IMR-90 (cell line): ENCODE data around the gene AZU1. TPM values are rescaled to one million over a fixed set of nuclear protein-coding genes. Genes with fewer than 3 reads are reported as not detected.

Experiments
- ATAC-seq: fragments of 200-7000 bp; cut with Tn5 transposase; 2 replicates; pipeline ENCODE4 v1.9.1; 2020; ENCODE audit warnings: low read depth, mild to moderate bottlenecking, moderate library complexity
- BruUV-seq: library from RNA; stranded (reverse); fragments of 400-500 nt; replicated peaks from 2 replicates; lab custom pipeline; 2021; lab: Mats Ljungman, UMichigan
- CTCF ChIA-PET: fragments of 300-600 bp; formaldehyde crosslinking; extraction: SDS; loops from one replicate; lab custom pipeline; 2021; ENCODE audit warnings: antibody characterized with exemption; lab: Yijun Ruan, JAX
- POLR2A ChIA-PET: fragments of 300-600 bp; sonication (Branson Sonifier 250); formaldehyde crosslinking; loops from one replicate; lab custom pipeline; 2022; ENCODE audit warnings: antibody characterized with exemption; ENCODE audit not compliant: unreplicated experiment; lab: Charles Lee
- DNase-seq: peaks from one replicate; pipeline ENCODE4 v3.0.0; 2013
- H2AFZ ChIP-seq: replicated peaks from 2 replicates; pipeline ENCODE3; 2013; ENCODE audit warnings: low read length, mild to moderate bottlenecking; ENCODE audit not compliant: poor library complexity
- H2AK5ac ChIP-seq: 2 replicates; pipeline ENCODE4 v1.6.1; 2013; ENCODE audit warnings: low read depth, low read length, inconsistent platforms
- H2AK9ac ChIP-seq: replicated peaks from 2 replicates; pipeline ENCODE3; 2013; ENCODE audit warnings: mild to moderate bottlenecking, low read depth, low read length, moderate library complexity; ENCODE audit not compliant: poor library complexity
- H2BK120ac ChIP-seq: 2 replicates; pipeline ENCODE4 v1.6.1; 2013; ENCODE audit warnings: low read depth, low read length, inconsistent platforms
- H2BK15ac ChIP-seq: 3 replicates; pipeline ENCODE4 v1.6.1; 2013; ENCODE audit warnings: low read depth, low read length, inconsistent platforms
- H2BK20ac ChIP-seq: 2 replicates; pipeline ENCODE4 v1.6.1; 2013; ENCODE audit warnings: low read depth, mild to moderate bottlenecking, inconsistent platforms, low read length, moderate library complexity
- H2BK5ac ChIP-seq: 2 replicates; pipeline ENCODE4 v1.6.1; 2013; ENCODE audit warnings: mild to moderate bottlenecking, low read depth, low read length, inconsistent platforms; ENCODE audit not compliant: poor library complexity, severe bottlenecking
- H3K14ac ChIP-seq: replicated peaks from 2 replicates; pipeline ENCODE4 v1.6.1; 2013; ENCODE audit warnings: low read depth, low read length, inconsistent platforms
- H3K18ac ChIP-seq: 2 replicates; pipeline ENCODE4 v1.6.1; 2013; ENCODE audit warnings: low read depth, low read length, control low read depth
- H3K23ac ChIP-seq: 2 replicates; pipeline ENCODE4 v1.6.1; 2013; ENCODE audit warnings: low read depth, low read length, inconsistent platforms
- H3K27ac ChIP-seq: 2 replicates; pipeline ENCODE4 v1.5.1; 2013; ENCODE audit warnings: mild to moderate bottlenecking, control low read depth, low read length; ENCODE audit not compliant: insufficient read depth
- H3K27me3 ChIP-seq: 2 replicates; pipeline ENCODE4 v1.6.1; 2013; ENCODE audit warnings: low read length; ENCODE audit not compliant: control insufficient read depth, insufficient read depth
- H3K36me3 ChIP-seq: 2 replicates; pipeline ENCODE4 v1.6.1; 2013; ENCODE audit warnings: low read length, mixed read lengths; ENCODE audit not compliant: control insufficient read depth, insufficient read depth
- H3K4ac ChIP-seq: 2 replicates; pipeline ENCODE4 v1.6.1; 2013; ENCODE audit warnings: low read depth, low read length, inconsistent platforms
- H3K4me1 ChIP-seq: 2 replicates; pipeline ENCODE4 v1.6.1; 2013; ENCODE audit warnings: low read length, mixed read lengths; ENCODE audit not compliant: control insufficient read depth, insufficient read depth
- H3K4me2 ChIP-seq: 2 replicates; pipeline ENCODE4 v1.6.1; 2013; ENCODE audit warnings: low read depth, mild to moderate bottlenecking, control low read depth, low read length, moderate library complexity
- H3K4me3 ChIP-seq: 2 replicates; pipeline ENCODE4 v1.5.1; 2013; ENCODE audit warnings: low read depth, mild to moderate bottlenecking, control low read depth, low read length, moderate library complexity; ENCODE audit not compliant: insufficient read depth
- H3K56ac ChIP-seq: 2 replicates; pipeline ENCODE4 v1.6.1; 2013; ENCODE audit warnings: low read length, inconsistent platforms; ENCODE audit not compliant: insufficient read depth; ENCODE audit errors: extremely low read depth
- H3K79me1 ChIP-seq, 2 experiments: 2 replicates each; pipeline ENCODE4 v1.6.1; 2013; ENCODE audit warnings: low read length in 2 of 2, inconsistent platforms in 1 of 2, low read depth in 1 of 2
- H3K9ac ChIP-seq: 2 replicates; pipeline ENCODE4 v1.6.1; 2013; ENCODE audit warnings: low read depth, low read length, control low read depth
- H3K9me1 ChIP-seq: 2 replicates; pipeline ENCODE4 v1.6.1; 2013; ENCODE audit warnings: low read length, inconsistent platforms; ENCODE audit not compliant: insufficient read depth
- H3K9me3 ChIP-seq: 2 replicates; pipeline ENCODE4 v1.6.1; 2013; ENCODE audit warnings: low read length; ENCODE audit not compliant: control insufficient read depth, insufficient read depth
- H4K20me1 ChIP-seq: 2 replicates; pipeline ENCODE4 v1.6.1; 2013; ENCODE audit warnings: low read length, inconsistent platforms; ENCODE audit not compliant: insufficient read depth
- H4K5ac ChIP-seq: 2 replicates; pipeline ENCODE4 v1.6.1; 2013; ENCODE audit warnings: mild to moderate bottlenecking, low read depth, low read length, control low read depth
- H4K8ac ChIP-seq, 2 experiments: 2 replicates each; pipeline ENCODE4 v1.6.1; 2013; ENCODE audit warnings: low read depth in 2 of 2, low read length in 2 of 2, control low read depth in 1 of 2, inconsistent platforms in 1 of 2
- H4K91ac ChIP-seq: 2 replicates; pipeline ENCODE4 v1.6.1; 2013; ENCODE audit warnings: low read depth, low read length, inconsistent platforms; ENCODE audit not compliant: insufficient read depth
- CEBPB ChIP-seq: IDR thresholded peaks from 2 replicates; pipeline ENCODE4 v1.6.1; 2012; ENCODE audit warnings: low read depth, low read length, improper control_type of control experiment
- CHD1 ChIP-seq: IDR thresholded peaks from 2 replicates; pipeline ENCODE4 v1.6.1; 2012; ENCODE audit warnings: low read depth, low read length, improper control_type of control experiment
- CTCF ChIP-seq: conservative IDR thresholded peaks from 2 replicates; pipeline ENCODE4 v1.5.1; 2012; ENCODE audit warnings: mild to moderate bottlenecking, low read depth, low read length, improper control_type of control experiment
- ELK1 ChIP-seq: fragments of 150-350 bp; IDR thresholded peaks from 2 replicates; pipeline ENCODE4 v1.6.1; 2016; ENCODE audit warnings: low read depth, mild to moderate bottlenecking, low read length, moderate library complexity, borderline replicate concordance
- FOS ChIP-seq: fragments of 150-350 bp; IDR thresholded peaks from 2 replicates; pipeline ENCODE4 v1.6.1; 2016; ENCODE audit warnings: low read depth, low read length
- MAZ ChIP-seq: IDR thresholded peaks from 2 replicates; pipeline ENCODE4 v1.6.1; 2012; ENCODE audit warnings: low read depth, mild to moderate bottlenecking, low read length, improper control_type of control experiment, moderate library complexity, borderline replicate concordance
- MXI1 ChIP-seq: IDR thresholded peaks from 2 replicates; pipeline ENCODE4 v1.6.1; 2012; ENCODE audit warnings: low read depth, mild to moderate bottlenecking, low read length, moderate library complexity, borderline replicate concordance
- NFE2L2 ChIP-seq: fragments of 150-350 bp; IDR thresholded peaks from 2 replicates; pipeline ENCODE4 v1.6.1; 2016; ENCODE audit warnings: low read depth, mild to moderate bottlenecking, low read length
- POLR2A ChIP-seq: IDR thresholded peaks from 2 replicates; pipeline ENCODE4 v1.6.1; 2012; ENCODE audit warnings: mild to moderate bottlenecking, low read depth, low read length
- RAD21 ChIP-seq: IDR thresholded peaks from 2 replicates; pipeline ENCODE4 v1.6.1; 2012; ENCODE audit warnings: low read length, improper control_type of control experiment
- RCOR1 ChIP-seq: IDR thresholded peaks from 2 replicates; pipeline ENCODE4 v1.6.1; 2012; ENCODE audit warnings: mild to moderate bottlenecking, low read length, improper control_type of control experiment; ENCODE audit not compliant: insufficient replicate concordance
- SMC3 ChIP-seq: fragments of 150-350 bp; IDR thresholded peaks from 2 replicates; pipeline ENCODE4 v1.6.1; 2016; ENCODE audit warnings: low read depth, mild to moderate bottlenecking, antibody characterized with exemption, low read length, moderate library complexity
- USF2 ChIP-seq: fragments of 150-350 bp; IDR thresholded peaks from 2 replicates; pipeline ENCODE4 v1.6.1; 2017; ENCODE audit warnings: mild to moderate bottlenecking, antibody characterized with exemption, low read length, low read depth
- WGBS, 2 experiments: methylation state at CpG; one replicate each; pipeline versions ENCODE4 v1.1.5 to v1.1.7; 2013; ENCODE audit warnings: missing lambda C conversion rate in 2 of 2; ENCODE audit not compliant: insufficient read length in 1 of 2; ENCODE audit errors: extremely low coverage in 2 of 2; 5-methylcytosine and 5-hydroxymethylcytosine counted together
- dilution Hi-C: fragments of 300-500 bp; cut with HindIII; formaldehyde crosslinking; loops from one replicate; pipeline ENCODE4 v1.14.3; 2018; ENCODE audit warnings: low sequenced_read_pairs; ENCODE audit not compliant: unreplicated experiment
- in situ Hi-C: fragments of 300-500 bp; cut with MboI; formaldehyde crosslinking; loops from 3 replicates; pipeline ENCODE4 v1.14.3; 2019; ENCODE audit warnings: low sequenced_read_pairs, inconsistent platforms, mixed read lengths
- intact Hi-C: fragments of 100-400 bp; cut with micrococcal nuclease; formaldehyde crosslinking; loops from 2 replicates; pipeline ENCODE4 v1.10.0; 2022
- polyA plus RNA-seq, 3 experiments: library from polyadenylated mRNA; depleted of rRNA; stranded (reverse); fragments of >200 nt; gene quantifications; 2 replicates each; pipeline ENCODE4 v1.2.3, GENCODE V29; 2012; ENCODE audit warnings: low replicate concordance in 1 of 3
- total RNA-seq: library from RNA; depleted of rRNA; stranded (reverse); fragments of >200 nt; gene quantifications from 2 replicates; pipeline ENCODE4 v1.2.3, GENCODE V29; 2012

Gene AZU1
- total and polyA plus RNA-seq, 2 of the 4 experiments (the other 2 are of a cell fraction), result 0.12 TPM; not detected in 1

GRCh38 chr19:796692-797527 is 30.7 kb upstream of the AZU1 start, which contains the start of gene PTBP1:
TSS of gene PTBP1 (plus strand) at chr19:797452. CDS start at chr19:797498, 46 bp downstream.
- ATAC-seq (peak; percentile 90), DNase-seq (peak; percentile 100)
- no peaks in the 10 kb centered on the region for H3K9me3 ChIP-seq
- peak within 1 kb of the TSS; percentile 99 for H2AFZ ChIP-seq
- H3K4me3 ChIP-seq, result peak within 1 kb of the TSS; percentile 94
- H4K91ac ChIP-seq, result peak within 1 kb of the TSS; percentile 74
- peak within 1 kb of the TSS; percentile 90 for H3K56ac ChIP-seq
- intact Hi-C loops, result loop anchor here (2.0 kb wide), 1 partner anchor 14 kb away; no protein-coding TSS in a partner anchor
- peak within 1 kb of the TSS; percentile 90 for H3K14ac ChIP-seq
- peak within 1 kb of the TSS; percentile 98 for H3K9ac ChIP-seq
- peaks cover 27% of the 10 kb centered on the region for H3K36me3 ChIP-seq
- peaks cover 0 to 6% of the 10 kb centered on the region in 2 experiments; a peak in 1 of 4 replicates for H3K79me1 ChIP-seq
- no peak within 1 kb of the TSS for H2BK15ac ChIP-seq
- peak within 1 kb of the TSS; percentile 64; the same call in 1 of the 2 replicates for H2BK120ac ChIP-seq
- peak within 1 kb of the TSS; percentile 43; the same call in 1 of the 2 replicates for H3K18ac ChIP-seq
- in situ Hi-C loops, result no loop called here
- H4K5ac ChIP-seq, result peak within 1 kb of the TSS; percentile 83
- H2AK5ac ChIP-seq, result peak within 1 kb of the TSS; percentile 86
- H2AK9ac ChIP-seq, result peak within 1 kb of the TSS; percentile 92
- H3K4ac ChIP-seq, result peak within 1 kb of the TSS; percentile 91
- peak within 1 kb of the TSS; percentile 89 for H2BK5ac ChIP-seq
- H3K27ac ChIP-seq, result peak within 1 kb of the TSS; percentile 93
- H2BK20ac ChIP-seq, result no peak within 1 kb of the TSS
- WGBS, 2 experiments, result 1% methylated on average over 38 of the region's 83 CpGs; no CpG with 5 or more reads in 1 of the 2 experiments
- POLR2A ChIA-PET, result no interaction called here
- H3K23ac ChIP-seq, result peak within 1 kb of the TSS; percentile 70; the same call in 1 of the 2 replicates
- no peaks in the 10 kb centered on the region for H3K27me3 ChIP-seq
- H4K8ac ChIP-seq, result peak within 1 kb of the TSS; percentile 13 to 98
- dilution Hi-C loops, result no loop called here
- peak within 1 kb of the TSS; percentile 96 for H3K4me2 ChIP-seq
- H3K9me1 ChIP-seq, result peaks cover 9% of the 10 kb centered on the region; the same call in 1 of the 2 replicates
- peaks cover 24% of the 10 kb centered on the region for H3K4me1 ChIP-seq
- CTCF ChIA-PET, result no interaction called here
- BruUV-seq, result no TSS peak
- H4K20me1 ChIP-seq, result peaks cover 41% of the 10 kb centered on the region
- TF ChIP-seq RAD21, result no peak
- no peak for TF ChIP-seq CEBPB
- TF ChIP-seq MAZ, result peak; percentile 76
- peak; percentile 91 for TF ChIP-seq MXI1
- peak; percentile 12; the same call in 1 of the 2 replicates for TF ChIP-seq SMC3
- TF ChIP-seq CHD1, result no peak
- peak; percentile 99 for TF ChIP-seq USF2
- TF ChIP-seq POLR2A, result peak; percentile 97
- no peak for TF ChIP-seq ELK1
- TF ChIP-seq FOS, result peak; percentile 55; the same call in 1 of the 2 replicates
- no peak for TF ChIP-seq RCOR1
- TF ChIP-seq NFE2L2, result peak; percentile 14; the same call in 1 of the 2 replicates
- no peak for TF ChIP-seq CTCF
